RKO (cell line): Measurements from ENCODE around the gene FAM171A2.
A peak's percentile ranks its signal among the peaks of the same experiment; 100 is the strongest.
"Not testable (repeated sequence)": the region's sequence is repeated elsewhere in the genome, so short reads cannot be mapped to it uniquely, and the experiment has no call there.

Experiments used
- DNase-seq: peaks from one replicate; pipeline ENCODE4 v3.0.0-alpha.2; 2016; ENCODE audit warnings: low spot score

FAM171A2 gene

DNA sequence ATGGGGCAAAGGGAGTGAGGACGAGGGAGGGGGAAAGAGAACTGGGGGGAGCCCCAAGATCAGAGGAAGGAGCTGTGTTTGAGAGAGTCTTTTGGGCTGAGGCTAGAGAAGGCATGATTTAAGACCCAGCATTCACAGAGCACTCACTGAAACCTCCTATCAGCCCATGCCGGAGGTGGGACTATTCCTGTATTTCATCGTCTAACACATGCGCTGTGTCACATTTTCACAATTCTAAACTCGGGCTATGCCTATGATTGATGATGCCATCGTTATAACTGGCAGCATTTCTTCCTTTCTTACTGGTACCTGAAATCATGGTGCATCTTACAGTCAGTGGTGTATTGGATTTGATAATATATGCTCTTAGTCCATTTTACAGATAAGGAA lies 3.5 kb downstream of the FAM171A2 start:
- DNase-seq, result no peak

DNA sequence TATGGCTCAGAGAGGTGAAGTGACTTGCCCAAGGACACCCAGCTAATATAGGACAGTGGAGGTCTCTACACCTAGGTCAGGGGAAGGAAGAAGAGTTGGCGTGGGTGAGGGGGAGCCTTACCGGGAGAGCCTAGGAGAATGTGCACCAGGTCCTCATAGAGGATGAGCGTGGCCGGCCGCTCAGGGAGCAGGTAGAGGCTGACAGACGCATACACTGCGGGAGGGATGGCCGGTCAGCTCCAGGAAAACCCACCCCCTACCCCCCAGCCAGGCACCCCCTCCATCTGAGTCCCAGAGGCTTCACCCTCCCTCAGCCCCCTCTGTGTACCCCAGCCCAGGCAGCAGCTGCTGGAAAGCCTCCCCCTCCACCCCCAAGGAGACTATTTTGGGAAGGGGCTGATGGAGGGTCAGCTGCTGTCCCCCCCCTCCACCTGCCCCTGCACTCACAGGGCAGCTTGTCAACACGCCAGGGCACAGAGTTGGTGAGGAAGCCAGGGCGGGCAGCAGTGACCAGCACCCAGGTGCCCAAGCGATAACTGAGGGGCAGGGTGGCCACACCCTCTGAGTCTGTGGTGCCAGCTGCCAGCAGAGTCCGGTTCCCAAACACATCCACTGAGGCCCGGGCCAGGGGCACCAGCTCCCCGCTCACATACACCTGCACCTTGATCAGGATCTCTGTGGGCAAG lies 4.1 kb downstream of the FAM171A2 start:
- no peak for DNase-seq

DNA sequence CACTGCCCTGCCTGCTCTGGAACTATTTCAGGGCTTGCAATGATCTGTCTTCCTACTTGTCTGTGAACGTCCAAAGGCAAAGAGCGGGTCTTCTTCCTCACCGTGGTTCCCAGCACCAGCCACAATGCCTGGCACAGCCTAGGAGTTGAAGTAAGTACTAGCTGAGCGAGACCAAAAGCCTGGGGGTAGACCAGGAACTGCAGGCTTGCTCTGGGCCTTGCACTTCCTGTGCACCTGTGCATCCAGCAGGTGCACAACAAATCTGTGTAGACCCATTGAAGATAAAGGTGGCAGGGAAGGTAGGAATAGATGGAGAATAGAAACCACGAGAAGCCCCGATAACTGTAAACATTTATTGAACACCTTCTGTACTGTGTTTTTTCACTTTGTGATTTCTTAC lies 4.6 kb downstream of the FAM171A2 start:
- no peak for DNase-seq

DNA sequence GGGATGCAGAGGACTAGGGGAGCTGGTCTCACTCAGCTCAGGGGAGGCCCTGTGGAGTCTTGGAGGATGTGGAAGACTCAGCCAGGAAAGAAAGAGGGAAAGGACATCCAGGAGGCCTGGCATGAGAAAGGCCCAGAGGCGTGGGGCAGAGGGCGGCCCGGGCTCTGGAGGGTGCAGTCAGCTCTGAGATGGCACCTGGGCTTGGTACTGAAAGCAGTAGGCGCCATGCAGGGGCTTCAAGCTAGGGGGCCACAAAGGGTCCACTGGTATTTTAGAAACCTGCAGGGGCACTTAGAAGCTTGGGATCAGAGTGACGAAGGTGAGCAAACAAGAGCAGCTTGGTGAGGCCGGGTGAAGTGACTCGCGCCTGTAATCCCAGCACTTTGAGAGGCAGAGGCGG lies 5.6 kb downstream of the FAM171A2 start:
- no peak for DNase-seq

DNA sequence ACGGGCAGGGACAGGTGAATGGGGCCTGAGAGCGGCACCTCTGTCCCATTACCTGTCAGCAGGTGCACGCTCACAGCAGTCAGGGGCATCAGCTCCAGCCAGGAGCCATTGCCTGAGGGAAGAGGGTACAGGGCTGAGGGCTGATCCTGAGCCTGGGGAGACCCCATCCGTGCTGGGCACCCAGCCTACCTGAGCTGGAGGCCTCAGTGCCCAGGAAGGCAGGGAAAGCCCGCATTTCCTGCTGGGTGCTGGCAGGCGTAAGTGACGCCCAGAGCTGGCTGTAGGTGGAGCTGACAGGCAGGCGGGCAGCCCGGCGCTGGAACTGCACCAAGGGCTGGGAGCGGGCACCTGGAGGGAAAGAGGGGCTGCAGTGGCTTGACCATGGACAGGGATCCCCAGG lies 7.4 kb downstream of the FAM171A2 start:
- no peak for DNase-seq

DNA sequence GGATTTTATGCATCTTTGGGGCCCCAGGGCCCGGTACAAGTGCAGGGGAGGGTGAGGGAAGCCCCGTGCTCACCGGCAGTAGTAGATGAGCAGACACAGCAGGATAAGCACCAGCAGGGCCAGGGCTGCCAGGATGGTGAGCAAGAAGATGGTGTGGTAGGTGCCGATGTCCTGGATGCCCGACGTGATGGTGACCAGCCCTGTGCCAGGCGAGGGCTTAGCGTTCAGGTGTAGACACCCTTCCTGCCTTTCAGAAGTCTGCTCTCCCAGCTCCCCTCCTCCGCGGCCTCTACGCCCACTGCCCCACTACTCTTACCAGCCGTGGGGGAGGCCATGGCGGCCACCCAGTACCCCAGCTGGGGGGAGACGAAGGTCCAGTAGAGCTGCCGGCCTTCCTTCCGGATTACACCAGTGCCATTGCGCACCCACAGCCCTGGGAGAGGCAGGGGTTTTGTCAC lies 8.0 kb downstream of the FAM171A2 start:
- DNase-seq, result no peak

DNA sequence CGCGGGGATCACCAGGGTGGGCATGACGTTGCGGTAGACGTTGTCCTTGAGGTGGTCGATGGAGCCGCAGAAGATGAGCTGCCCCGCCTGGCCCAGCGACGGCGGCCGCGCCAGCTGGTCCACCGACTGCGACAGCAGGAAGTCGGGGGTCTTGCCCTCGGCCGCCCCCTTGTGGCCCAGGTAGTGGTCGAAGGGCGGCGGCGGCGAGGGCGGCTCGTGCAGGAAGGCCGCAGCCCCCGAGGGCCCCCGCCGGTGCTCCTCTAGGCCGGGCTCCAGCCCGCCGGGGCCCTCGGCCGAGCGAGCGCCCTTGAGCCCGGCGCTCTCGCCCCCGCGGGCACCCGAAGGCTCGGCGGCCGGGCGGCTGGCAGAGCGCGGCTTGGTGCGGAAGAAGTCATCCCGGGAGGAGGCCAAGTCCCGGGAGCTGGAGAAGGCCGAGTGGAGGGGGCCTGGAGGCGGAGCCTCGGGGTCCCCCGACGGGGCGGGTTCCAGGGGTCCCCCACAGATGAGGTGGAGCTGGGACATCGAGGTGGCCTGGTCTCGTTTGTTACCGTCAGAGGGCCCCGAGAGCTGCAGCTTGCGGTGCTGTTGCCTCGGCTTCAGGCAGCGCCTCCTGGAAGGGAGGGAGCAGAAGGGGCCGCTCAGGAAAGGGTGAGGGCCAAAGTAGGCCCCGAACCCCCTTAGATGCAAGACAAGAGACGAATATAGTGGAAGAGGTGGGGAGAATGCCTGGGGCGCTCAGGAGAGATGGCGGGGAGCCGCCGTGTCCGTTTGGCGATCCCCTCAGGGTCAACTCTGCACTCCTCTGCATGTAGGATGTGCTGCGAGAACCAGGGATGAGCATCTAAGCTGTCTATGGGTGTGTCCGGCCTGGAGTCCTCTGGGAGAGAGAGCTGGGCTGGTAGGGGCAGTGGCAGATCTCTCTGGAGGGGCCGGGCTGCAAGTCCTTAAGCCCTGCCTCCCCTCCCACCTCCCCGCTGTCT lies 8.8 kb downstream of the FAM171A2 start:
- no peak for DNase-seq

DNA sequence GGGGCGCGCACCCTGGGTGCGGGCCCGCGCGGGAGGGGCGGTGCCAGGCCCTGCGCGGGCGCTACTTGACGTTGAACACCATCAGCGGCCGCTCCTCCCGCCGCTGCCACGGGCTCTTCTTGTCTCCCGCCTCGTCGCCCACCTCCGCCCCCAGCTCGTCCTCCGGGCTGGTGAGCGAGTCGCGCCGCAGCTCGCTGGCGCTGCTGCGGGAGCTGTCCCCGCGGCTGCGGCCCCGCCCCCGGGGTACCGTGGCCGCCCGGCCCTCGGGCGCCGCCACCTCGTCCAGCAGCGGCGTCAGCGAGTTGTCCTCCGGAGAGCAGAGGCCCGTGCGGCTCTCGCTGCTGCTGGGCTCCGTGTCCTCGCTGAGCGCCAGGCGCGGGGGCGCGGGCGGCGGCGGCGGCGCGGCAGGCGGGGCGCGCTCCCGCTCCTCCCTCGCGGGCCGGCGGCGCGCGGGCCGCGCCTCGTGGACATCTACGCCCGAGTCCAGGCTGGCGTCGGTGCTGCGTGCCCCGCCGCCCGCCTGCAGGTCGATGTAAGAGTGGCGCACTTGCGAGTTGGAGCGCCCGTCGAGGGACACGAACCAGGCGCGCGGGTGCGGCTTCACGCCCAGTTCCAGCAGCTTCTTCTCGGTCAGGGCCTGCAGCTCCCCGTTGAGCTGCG lies 9.9 kb downstream of the FAM171A2 start:
- DNase-seq, result no peak

DNA sequence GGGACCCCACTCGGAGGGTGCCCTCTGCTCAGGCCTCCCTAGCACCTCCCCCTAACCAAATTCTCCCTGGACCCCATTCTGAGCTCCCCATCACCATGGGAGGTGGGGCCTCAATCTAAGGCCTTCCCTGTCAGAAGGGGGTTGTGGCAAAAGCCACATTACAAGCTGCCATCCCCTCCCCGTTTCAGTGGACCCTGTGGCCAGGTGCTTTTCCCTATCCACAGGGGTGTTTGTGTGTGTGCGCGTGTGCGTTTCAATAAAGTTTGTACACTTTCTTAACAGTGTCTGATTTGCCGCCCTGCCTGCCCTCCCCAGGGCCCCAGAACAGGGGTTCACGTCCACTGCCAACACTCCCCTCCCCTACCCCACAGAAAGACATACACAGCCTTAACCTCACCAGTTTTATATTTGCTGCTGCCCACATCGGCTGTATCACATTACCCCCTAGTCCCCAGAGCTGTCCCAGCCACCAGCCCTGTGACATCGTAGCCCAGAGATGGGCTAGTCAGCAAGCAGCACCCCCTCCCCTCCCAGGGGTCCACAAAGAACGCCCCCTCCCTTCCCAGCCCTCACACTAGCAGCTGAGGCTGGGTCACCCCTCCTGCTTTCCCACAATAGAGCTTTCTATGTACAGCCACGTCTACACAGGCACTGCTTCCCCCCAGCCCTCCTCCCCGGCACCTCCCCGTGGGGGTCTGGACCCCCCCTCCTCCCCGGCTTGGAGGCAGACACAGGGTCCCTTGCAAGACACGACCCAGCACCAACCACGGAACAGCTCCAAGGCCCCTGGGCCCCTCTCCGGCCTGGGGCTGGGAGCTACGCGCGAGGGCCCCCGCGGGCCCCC lies 10.6 kb downstream of the FAM171A2 start:
- DNase-seq, result no peak

DNA sequence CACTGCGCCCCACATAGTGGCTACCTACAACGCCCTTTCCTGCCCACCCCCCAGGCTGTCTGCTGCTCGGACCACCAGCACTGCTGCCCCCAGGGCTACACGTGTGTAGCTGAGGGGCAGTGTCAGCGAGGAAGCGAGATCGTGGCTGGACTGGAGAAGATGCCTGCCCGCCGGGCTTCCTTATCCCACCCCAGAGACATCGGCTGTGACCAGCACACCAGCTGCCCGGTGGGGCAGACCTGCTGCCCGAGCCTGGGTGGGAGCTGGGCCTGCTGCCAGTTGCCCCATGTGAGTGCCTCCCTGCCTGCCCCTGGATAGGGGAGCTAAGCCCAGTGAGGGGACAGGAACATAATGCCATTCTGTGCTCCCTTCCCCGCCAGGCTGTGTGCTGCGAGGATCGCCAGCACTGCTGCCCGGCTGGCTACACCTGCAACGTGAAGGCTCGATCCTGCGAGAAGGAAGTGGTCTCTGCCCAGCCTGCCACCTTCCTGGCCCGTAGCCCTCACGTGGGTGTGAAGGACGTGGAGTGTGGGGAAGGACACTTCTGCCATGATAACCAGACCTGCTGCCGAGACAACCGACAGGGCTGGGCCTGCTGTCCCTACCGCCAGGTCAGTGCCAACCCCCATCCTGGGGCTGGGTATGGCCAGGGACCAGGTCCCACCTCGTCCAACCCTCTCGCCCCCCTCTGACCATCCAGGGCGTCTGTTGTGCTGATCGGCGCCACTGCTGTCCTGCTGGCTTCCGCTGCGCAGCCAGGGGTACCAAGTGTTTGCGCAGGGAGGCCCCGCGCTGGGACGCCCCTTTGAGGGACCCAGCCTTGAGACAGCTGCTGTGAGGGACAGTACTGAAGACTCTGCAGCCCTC lies 11.5 kb downstream of the FAM171A2 start:
- DNase-seq, result no peak

DNA sequence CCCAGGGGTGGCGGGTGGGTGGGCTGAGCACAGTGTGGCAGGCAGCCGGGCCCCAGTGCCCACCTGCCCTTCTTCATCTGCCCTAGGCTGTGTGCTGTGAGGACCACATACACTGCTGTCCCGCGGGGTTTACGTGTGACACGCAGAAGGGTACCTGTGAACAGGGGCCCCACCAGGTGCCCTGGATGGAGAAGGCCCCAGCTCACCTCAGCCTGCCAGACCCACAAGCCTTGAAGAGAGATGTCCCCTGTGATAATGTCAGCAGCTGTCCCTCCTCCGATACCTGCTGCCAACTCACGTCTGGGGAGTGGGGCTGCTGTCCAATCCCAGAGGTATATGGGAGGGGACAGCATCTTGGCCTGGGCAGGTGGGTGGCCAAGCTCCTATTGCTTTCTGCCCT lies 12.2 kb downstream of the FAM171A2 start:
- DNase-seq, result no peak

DNA sequence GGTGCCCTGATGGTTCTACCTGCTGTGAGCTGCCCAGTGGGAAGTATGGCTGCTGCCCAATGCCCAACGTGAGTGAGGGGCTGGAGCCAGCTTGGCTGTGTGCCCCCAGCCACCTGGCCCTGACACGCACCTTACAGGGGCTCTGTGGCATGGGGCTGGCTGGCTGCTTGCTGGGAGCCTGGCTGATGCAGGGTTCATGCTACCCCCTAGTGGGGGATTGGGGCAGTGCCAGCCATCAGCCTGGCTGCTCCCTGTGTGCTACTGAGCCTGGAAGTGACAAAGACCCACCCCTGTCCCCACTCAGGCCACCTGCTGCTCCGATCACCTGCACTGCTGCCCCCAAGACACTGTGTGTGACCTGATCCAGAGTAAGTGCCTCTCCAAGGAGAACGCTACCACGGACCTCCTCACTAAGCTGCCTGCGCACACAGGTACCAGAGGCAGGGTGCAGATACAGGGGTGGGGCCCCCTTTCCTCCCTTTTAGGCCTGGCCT lies 12.9 kb downstream of the FAM171A2 start:
- peak; percentile 54 for DNase-seq

DNA sequence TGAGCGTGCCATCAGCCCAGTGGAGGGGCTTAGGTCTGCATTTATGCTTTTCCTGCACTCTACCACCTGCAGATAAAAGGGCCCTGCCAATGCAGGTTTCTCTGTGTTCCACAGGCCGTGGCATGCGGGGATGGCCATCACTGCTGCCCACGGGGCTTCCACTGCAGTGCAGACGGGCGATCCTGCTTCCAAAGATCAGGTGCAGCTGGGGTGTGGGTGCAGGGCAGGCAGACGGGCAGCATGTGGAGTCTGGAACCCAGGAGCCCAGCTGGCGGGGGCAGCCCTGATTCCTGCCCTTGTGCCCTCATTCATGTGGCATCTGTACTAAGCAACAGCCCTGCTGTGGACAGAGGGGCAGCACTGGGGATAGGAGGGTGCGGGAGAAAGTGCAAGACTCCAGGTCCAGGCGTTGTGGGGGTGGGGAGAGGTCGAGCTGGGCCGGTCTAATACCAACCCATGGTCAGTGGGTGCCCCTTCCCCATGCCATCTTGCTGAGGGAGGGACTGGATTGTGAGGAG lies 14.0 kb downstream of the FAM171A2 start:
- DNase-seq, result no peak

DNA sequence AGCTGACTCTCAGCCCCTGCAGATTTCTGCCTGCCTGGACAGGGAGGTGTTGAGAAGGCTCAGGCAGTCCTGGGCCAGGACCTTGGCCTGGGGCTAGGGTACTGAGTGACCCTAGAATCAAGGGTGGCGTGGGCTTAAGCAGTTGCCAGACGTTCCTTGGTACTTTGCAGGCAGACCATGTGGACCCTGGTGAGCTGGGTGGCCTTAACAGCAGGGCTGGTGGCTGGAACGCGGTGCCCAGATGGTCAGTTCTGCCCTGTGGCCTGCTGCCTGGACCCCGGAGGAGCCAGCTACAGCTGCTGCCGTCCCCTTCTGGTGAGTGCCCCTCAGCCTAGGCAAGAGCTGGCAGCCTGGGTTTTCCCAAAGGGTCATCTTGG lies 14.7 kb downstream of the FAM171A2 start:
- DNase-seq, result no peak

DNA sequence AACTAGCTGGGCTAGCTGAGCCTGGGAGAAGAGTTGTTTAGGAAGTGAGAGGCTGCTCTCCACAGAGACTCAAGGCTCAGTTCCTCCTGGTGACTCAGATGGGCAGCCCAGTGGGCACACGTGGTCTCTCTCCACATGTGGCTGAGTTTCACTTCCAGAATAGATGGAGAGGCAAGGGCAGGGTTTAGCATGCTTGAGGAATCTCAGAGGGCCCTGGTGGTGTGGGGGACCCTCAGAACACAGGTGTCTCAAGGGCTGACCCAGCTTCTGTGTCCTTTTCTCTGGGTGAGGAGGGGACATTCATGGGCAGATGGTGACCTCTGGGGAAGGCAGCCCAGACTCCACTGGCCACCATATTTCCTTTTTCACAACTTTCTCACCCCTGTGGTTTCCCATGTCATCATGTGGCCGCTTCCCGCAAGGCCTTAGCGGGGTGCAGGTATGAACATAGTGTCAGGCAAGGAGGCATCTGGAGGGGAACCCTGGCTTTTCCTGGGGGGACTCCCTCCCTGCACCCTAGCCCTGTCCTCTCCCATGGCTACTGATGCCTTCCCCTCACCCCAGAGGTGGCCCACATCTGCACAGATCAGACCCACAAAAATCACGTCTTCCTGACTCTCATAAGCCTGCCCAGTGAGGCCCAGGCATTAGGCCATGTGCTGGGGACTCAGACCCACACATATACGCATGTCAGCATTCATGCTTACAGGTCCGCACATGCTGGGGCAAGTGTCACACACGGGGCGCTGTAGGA lies 15.2 kb downstream of the FAM171A2 start:
- DNase-seq, result peak; percentile 57

DNA sequence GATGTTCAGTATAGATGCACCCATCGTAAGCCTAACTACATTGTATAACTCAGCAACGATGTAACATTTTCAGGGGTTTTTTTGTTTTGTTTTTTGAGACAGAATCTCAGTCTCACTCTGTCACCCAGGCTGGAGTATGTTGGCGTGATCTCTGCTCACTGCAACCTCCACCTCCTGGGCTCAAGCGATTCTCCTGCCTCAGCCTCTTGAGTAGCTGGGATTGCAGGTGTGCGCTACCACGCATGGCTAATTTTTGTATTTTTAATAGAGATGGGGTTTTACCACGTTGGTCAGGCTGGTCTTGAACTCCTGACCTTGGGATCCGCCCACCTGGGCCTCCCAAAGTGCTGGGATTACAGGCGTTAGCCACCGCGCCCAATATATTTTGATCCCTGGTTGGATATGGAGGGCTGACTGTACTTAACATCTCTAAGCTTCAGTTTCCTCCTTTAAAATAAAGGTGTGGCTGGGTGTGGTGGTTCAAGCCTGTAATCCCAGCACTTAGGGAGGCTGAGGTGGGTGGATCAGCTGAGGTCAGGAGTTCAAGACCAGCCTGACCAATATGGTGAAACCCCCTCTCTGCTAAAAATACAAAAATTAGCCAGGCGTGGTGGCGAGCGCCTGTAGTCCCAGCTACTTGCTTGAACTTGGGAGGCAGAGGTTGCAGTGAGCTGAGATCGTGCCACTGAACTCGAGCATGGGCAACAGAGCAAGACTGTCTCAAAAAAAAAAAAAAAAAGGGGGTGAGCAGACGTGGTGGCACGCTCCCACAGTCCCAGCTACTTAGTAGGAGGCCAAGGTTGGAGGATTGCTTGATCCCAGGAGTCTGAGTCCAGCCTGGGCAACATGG lies 16.2 kb downstream of the FAM171A2 start:
- DNase-seq, result not testable (repeated sequence)

DNA sequence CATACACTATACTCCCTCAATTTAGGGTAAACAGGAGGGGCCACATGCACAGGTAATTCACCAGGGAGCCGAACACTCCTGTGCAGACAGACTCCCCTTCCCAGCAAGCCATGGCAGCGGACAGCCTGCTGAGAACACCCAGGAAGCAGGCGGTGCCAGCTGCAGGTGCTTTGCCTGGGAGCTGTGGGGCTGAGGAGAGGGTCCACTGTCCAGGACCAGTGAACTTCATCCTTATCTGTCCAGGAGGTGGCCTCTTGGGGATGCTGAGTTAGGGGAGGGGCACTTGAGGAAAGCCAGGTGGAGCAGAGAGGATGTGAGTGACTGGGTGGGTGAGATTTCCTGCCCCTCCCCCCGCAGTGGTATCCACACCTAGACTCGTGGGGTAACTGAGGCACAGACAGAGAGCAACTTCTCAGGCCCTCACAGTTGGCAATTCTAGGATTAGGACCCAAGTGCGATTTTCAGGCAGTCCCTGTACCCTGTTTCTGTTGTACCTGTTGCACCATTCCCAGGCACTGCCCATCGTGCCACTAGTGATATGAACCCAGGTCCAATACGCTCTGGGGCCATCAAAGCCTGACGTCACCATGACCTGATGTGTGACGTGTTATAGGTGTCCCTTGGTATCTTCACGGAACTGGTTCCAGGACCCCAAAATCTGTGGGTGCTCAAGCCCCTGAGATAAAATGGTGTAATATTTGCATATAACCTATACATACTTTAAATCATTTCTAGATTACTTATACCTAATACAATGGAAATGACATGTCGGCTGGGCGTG lies 17.4 kb downstream of the FAM171A2 start:
- DNase-seq, result no peak

DNA sequence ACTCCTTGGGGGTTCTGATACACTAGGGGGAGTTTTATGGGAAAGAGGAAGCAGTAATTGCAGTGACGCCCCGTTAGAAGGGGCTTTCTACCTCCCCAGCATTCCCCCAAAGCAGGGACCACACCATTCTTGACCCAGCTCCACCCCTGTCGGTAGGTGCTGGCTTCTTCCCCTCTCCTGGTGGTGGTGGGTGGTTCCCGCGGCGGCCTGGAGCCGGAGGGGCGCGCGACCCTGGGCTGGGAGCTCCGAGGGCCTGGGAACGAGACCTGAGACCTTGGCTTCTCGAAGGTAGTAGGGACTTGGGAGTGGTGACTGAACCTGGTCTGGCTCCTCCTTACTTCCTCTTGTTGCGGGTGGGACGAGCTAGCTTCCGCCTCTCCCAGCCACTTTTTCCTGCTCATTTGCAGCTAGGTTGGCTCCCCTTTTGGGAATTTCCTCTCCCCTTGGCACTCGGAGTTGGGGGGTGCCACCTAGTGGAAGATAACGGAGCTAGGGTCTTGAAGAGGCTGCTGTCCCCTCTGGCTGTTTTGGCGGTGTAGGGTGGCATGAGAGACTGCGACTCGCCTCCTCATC lies 18.1 kb downstream of the FAM171A2 start:
- peak; percentile 90 for DNase-seq
